C1 segment of cervical spinal cord (tissue), 14 donors: ENCODE data around the gene ERP44.
A peak's percentile ranks its signal among the peaks of the same experiment; 100 is the strongest.
"Not testable (repeated sequence)": the region's sequence is repeated elsewhere in the genome, so short reads cannot be mapped to it uniquely, and the experiment has no call there.

Experiments
- DNase-seq, 14 donors: peaks; one replicate each; lab custom pipeline; 2025; lab: John Stamatoyannopoulos, UW

Gene ERP44

GRCh38 chr9:100069068-100069467 is 29.7 kb downstream of the ERP44 start:
- DNase-seq = not testable (repeated sequence)

GRCh38 chr9:100067990-100068389 is 30.8 kb downstream of the ERP44 start:
- not testable (repeated sequence) for DNase-seq

GRCh38 chr9:100066539-100066938 is 32.3 kb downstream of the ERP44 start:
- DNase-seq = no peak

- DNase-seq = no peak
Observed at GRCh38 chr9:100064872-100065581, 33.8 kb downstream of the ERP44 start.

- DNase-seq = no peak
Observed at GRCh38 chr9:100063185-100063584, 35.6 kb downstream of the ERP44 start.

- DNase-seq = not testable (repeated sequence)
Observed at GRCh38 chr9:100062683-100063082, 36.1 kb downstream of the ERP44 start.

- no peak for DNase-seq
Observed at GRCh38 chr9:100058699-100059579, 39.9 kb downstream of the ERP44 start.

GRCh38 chr9:100057624-100058023 is 41.2 kb downstream of the ERP44 start:
- DNase-seq = no peak

- DNase-seq = no peak
Observed at GRCh38 chr9:100056561-100056960, 42.2 kb downstream of the ERP44 start.

GRCh38 chr9:100052375-100052774 is 46.4 kb downstream of the ERP44 start:
- no peak for DNase-seq

- DNase-seq = no peak
Observed at GRCh38 chr9:100049551-100049950, 49.2 kb downstream of the ERP44 start.

GRCh38 chr9:100038472-100038871 is 60.3 kb downstream of the ERP44 start:
- DNase-seq = no peak

GRCh38 chr9:100033877-100034551 is 64.8 kb downstream of the ERP44 start:
- no peak for DNase-seq

- DNase-seq = no peak
Observed at GRCh38 chr9:100030548-100030947, 68.3 kb downstream of the ERP44 start.

- no peak for DNase-seq
Observed at GRCh38 chr9:100029251-100029650, 69.5 kb downstream of the ERP44 start.

GRCh38 chr9:100028201-100028784 is 70.5 kb downstream of the ERP44 start:
- DNase-seq = peak in 12 of 14 donors; percentile 5 to 46 (median 38)

GRCh38 chr9:100027543-100027942 is 71.3 kb downstream of the ERP44 start:
- no peak for DNase-seq

GRCh38 chr9:100021931-100022330 is 76.9 kb downstream of the ERP44 start:
- no peak for DNase-seq

GRCh38 chr9:100020121-100020795 is 78.5 kb downstream of the ERP44 start:
- DNase-seq = no peak

- DNase-seq = no peak
Observed at GRCh38 chr9:100019541-100019940, 79.3 kb downstream of the ERP44 start.

GRCh38 chr9:100014846-100015245 is 84.0 kb downstream of the ERP44 start:
- no peak for DNase-seq
